Bronchus fibroblast of lung (primary cell): ENCODE measurements around the gene MAOA. TPM values are rescaled to one million over a fixed set of nuclear protein-coding genes. Genes with fewer than 3 reads are reported as not detected.

Source experiments
- total RNA-seq: library from RNA; depleted of rRNA; stranded (reverse); fragments of >200 nt; gene quantifications from 2 replicates; pipeline ENCODE4 v1.2.3, GENCODE V29; 2015

The MAOA gene
- 45.0 and 45.4 TPM in 2 replicates for total RNA-seq

DNA sequence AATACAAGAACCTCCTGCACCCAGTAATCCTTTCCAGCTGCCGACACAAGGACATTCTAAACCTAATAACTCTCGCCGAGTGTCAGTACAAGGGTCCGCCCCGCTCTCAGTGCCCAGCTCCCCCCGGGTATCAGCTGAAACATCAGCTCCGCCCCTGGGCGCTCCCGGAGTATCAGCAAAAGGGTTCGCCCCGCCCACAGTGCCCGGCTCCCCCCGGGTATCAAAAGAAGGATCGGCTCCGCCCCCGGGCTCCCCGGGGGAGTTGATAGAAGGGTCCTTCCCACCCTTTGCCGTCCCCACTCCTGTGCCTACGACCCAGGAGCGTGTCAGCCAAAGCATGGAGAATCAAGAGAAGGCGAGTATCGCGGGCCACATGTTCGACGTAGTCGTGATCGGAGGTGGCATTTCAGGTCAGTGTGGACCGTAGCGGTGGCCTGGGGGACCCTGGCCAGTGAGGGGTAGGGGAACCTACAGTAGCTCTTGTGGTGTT lies at the start of gene MAOA:
Gene MAOA (plus strand): TSS at position 295 of the 490 bp plus-strand sequence. CDS start 43 bp downstream, at position 338.

Other genes starting within 250 kb of the MAOA start
- gene MAOB, start 226.2 kb downstream of the MAOA start, total RNA-seq: under 0.01 and 0.17 TPM in 2 replicates